Measurements from ENCODE around the gene FYB1. TPM values are rescaled to one million over a fixed set of nuclear protein-coding genes. Genes with fewer than 3 reads are reported as not detected.

The FYB1 gene
- total RNA-seq, 2 experiments from 2014 or later, result 82.8 to 83.0 TPM

DNA sequence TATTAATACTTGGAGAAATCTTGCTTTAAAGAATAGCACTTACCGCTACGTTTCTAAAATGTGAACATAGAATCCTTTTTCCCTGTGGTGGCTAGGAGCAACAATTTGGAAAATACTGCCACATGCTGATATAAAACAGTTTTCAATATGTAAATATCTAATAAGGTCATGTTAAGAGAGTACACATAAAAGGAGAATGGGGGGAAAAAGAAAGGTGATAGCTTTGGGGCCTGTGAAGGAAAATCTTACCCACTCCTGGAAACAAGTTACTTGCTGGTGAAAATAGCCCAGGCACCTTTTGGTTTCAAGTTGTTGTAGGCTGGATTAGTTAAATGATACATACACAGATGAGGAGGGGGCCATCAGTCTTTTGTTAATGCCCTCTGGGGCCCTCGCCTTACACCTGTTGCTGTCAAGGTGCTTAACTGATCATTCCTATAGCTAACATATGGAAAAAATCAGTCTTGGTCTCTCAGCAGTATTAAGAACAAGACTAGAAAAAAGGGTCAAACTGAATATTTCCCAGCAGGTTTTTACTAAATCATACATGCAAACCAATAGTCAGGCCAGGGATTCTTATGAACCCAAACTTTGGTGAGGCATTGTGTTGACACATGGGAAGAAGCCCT, 24.1 kb downstream of the FYB1 start:
- Mint-ChIP-seq H3K4me1 (ENCODE audit: low read depth) (peaks cover 62% of the 10 kb centered on the region), H3K27me3 (no peaks in the 10 kb centered on the region), H3K27ac (peak overlapping the region; percentile 89), H3K9me3 (no peaks in the 10 kb centered on the region), H3K36me3 (ENCODE audit: low read depth) (peaks cover 23% of the 10 kb centered on the region), H3K4me3 (peak overlapping the region; percentile 66)
- peak; percentile 4 for ATAC-seq
- intact Hi-C loops (cut with micrococcal nuclease), result loop anchor here (2.0 kb wide), 1 partner anchor 19 kb away; no protein-coding TSS in a partner anchor
- TF ChIP-seq, protein P1, sequence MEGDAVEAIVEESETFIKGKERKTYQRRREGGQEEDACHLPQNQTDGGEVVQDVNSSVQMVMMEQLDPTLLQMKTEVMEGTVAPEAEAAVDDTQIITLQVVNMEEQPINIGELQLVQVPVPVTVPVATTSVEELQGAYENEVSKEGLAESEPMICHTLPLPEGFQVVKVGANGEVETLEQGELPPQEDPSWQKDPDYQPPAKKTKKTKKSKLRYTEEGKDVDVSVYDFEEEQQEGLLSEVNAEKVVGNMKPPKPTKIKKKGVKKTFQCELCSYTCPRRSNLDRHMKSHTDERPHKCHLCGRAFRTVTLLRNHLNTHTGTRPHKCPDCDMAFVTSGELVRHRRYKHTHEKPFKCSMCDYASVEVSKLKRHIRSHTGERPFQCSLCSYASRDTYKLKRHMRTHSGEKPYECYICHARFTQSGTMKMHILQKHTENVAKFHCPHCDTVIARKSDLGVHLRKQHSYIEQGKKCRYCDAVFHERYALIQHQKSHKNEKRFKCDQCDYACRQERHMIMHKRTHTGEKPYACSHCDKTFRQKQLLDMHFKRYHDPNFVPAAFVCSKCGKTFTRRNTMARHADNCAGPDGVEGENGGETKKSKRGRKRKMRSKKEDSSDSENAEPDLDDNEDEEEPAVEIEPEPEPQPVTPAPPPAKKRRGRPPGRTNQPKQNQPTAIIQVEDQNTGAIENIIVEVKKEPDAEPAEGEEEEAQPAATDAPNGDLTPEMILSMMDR (IDR thresholded peaks at IDR 0.05), result no peak
- no peak for DNase-seq
- POLR2A ChIA-PET, result interaction anchor here (0.6 to 18.3 kb wide), 8 partner anchors 9 to 1634 kb away, joined by 3 to 202 read pairs (median 6); no protein-coding TSS in a partner anchor
- CTCF ChIA-PET, result interaction anchor here (0.8 to 3.8 kb wide), 12 partner anchors 9 to 88 kb away, joined by 3 to 32 read pairs (median 3); no protein-coding TSS in a partner anchor

GRCh38 chr5:39194466-39195136, 24.8 kb downstream of the FYB1 start:
- H3K4me1 Mint-ChIP-seq (ENCODE audit: low read depth), result peaks cover 69% of the 10 kb centered on the region
- intact Hi-C loops (cut with micrococcal nuclease), result loop anchor here (2.0 kb wide), 1 partner anchor 18 kb away; no protein-coding TSS in a partner anchor
- DNase-seq (no peak), ATAC-seq (peak; percentile 19)
- CTCF ChIA-PET, result interaction anchor here (0.7 to 3.8 kb wide), 10 partner anchors 8 to 89 kb away, joined by 3 to 32 read pairs (median 4); no protein-coding TSS in a partner anchor
- H3K9me3 Mint-ChIP-seq, result no peaks in the 10 kb centered on the region
- H3K36me3 Mint-ChIP-seq (ENCODE audit: low read depth), result peaks cover 17% of the 10 kb centered on the region
- peak overlapping the region; percentile 89 for H3K27ac Mint-ChIP-seq
- peak overlapping the region; percentile 66 for H3K4me3 Mint-ChIP-seq
- TF ChIP-seq, protein P1 (IDR thresholded peaks at IDR 0.05), result no peak
- POLR2A ChIA-PET, result interaction anchor here (1.2 to 18.3 kb wide), 5 partner anchors 16 to 37 kb away, joined by 3 to 202 read pairs (median 8); no protein-coding TSS in a partner anchor
- no peaks in the 10 kb centered on the region for H3K27me3 Mint-ChIP-seq

DNA sequence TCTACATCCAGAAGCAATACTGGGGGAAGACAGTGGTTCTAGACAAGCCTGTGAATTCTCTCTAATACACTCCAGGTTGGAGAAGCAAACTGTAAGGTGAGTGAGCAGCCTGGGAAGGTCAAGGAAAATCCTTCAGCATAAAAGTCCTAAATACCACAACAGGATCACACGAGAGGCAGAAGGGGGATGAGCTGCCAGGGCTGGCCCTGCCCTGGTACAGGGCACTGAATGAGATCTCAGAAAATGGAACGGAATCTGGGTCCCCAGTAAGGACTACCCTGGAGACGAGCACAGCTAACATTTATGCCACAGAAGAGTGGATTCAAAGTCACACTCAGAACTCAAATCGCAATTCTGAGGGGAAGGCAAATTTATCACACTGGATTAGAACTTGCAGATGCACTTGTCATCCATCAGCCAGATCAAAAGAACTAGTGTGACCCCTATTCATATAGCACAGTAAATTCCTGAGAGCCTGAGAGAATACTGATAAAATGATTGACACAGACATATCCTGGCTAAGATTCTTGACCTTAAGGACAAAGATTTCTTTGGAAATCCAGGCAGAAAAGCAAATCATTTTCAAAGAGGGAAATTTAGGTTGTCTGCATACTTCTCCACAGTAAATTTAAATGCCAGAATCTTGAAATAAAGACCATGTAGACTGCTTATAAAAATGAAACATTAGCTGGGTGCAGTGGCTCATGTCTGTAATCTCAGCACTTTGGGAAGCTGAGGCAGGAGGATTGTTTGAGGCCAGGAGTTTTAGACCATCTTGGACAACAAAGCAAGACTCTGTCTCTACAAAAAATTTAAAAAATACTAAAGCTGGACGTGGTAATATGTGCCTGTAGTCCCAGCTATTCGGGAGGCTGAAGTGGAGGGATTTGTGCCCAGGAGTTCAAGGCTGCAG, 25.6 kb downstream of the FYB1 start:
- DNase-seq (no peak), ATAC-seq (no peak)
- intact Hi-C loops (cut with micrococcal nuclease), result loop anchor here (2.0 kb wide), 2 partner anchors 17 to 45 kb away; no protein-coding TSS in a partner anchor
- Mint-ChIP-seq H3K27me3 (no peaks in the 10 kb centered on the region), H3K36me3 (ENCODE audit: low read depth) (peaks cover 18% of the 10 kb centered on the region), H3K4me3 (peak overlapping the region; percentile 66), H3K4me1 (ENCODE audit: low read depth) (peaks cover 77% of the 10 kb centered on the region), H3K27ac (peak overlapping the region; percentile 89), H3K9me3 (no peaks in the 10 kb centered on the region)
- CTCF ChIA-PET, result interaction anchor here (0.7 to 3.8 kb wide), 8 partner anchors 7 to 89 kb away, joined by 3 to 32 read pairs (median 4); no protein-coding TSS in a partner anchor
- TF ChIP-seq, protein P1 (IDR thresholded peaks at IDR 0.05), result no peak
- POLR2A ChIA-PET, result interaction anchor here (1.2 to 18.3 kb wide), 3 partner anchors 18 to 36 kb away, joined by 3 to 202 read pairs (median 3); no protein-coding TSS in a partner anchor

DNA sequence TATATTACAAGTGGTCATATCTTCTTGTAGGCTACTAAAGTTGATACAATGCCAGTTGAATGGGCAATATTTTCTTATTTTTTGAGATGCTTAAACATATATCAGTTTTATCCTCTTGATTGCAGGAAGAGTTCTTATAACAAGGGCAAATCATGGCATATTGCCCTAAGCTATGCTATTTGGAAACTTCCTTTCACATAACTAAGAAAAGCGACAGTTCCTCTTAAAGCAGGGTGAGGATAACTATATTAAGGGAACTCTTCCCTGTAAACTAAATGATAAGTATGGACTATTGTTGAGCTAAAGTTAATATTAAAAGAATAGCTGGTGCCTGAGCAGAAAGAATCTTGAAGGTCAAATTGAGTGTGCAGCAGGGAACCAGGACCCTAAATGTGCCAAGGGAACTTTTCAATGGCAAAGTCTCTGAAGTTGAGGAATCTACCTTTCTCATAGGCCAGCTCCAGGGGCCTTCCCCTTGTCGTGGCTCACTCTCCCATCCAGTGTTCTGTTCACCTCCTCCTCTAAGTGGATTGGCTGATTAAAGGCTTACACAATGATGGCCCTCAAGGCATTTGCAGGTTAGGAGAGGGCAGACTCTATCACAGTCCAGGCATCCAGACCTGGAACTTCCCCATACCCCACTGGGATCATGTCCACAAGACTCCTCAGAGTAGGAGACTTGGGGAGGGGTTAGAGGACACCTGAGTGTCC, 26.8 kb downstream of the FYB1 start:
- intact Hi-C loops (cut with micrococcal nuclease), result loop anchor here (2.0 kb wide), 1 partner anchor 44 kb away; no protein-coding TSS in a partner anchor
- ATAC-seq (no peak), DNase-seq (peak; percentile 34)
- Mint-ChIP-seq H3K4me3 (peak overlapping the region; percentile 66), H3K27me3 (no peaks in the 10 kb centered on the region), H3K36me3 (ENCODE audit: low read depth) (peaks cover 20% of the 10 kb centered on the region), H3K9me3 (no peaks in the 10 kb centered on the region), H3K4me1 (ENCODE audit: low read depth) (peaks cover 85% of the 10 kb centered on the region), H3K27ac (peak overlapping the region; percentile 89)
- ChIA-PET POLR2A (interaction anchor here (2.4 to 18.3 kb wide), 3 partner anchors 9 to 16 kb away, joined by 7 to 202 read pairs (median 8); no protein-coding TSS in a partner anchor), CTCF (interaction anchor here (0.6 to 2.4 kb wide), 5 partner anchors 9 to 91 kb away, joined by 3 to 8 read pairs (median 3); no protein-coding TSS in a partner anchor)
- TF ChIP-seq, protein P1 (IDR thresholded peaks at IDR 0.05), result no peak

Data from activated CD8-positive, alpha-beta T cell treated with anti-CD3 and anti-CD28 coated beads for 36 hours (primary cell).